ENCODE data around the gene GRN. TPM values are rescaled to one million over a fixed set of nuclear protein-coding genes. Genes with fewer than 3 reads are reported as not detected.

Gene GRN
- total RNA-seq, 1 experiment from 2014 or later, result 127 TPM

GRCh38 chr17:44314524-44314868 is 30.6 kb upstream of the GRN start:
- H2AK5ac ChIP-seq (ENCODE audit: insufficient read length, low read length), result no peak overlapping the region
- peaks cover 2% of the 10 kb centered on the region for H4K20me1 ChIP-seq (ENCODE audit: control insufficient read depth, insufficient read depth, insufficient read length)
- peak overlapping the region; percentile 73 for H3K4me2 ChIP-seq (ENCODE audit: insufficient read depth, insufficient read length, low read length)
- H3K14ac ChIP-seq (ENCODE audit: insufficient read depth, low read length), result no peak overlapping the region
- H3K9me3 Mint-ChIP-seq, result no peaks in the 10 kb centered on the region
- H3K23ac ChIP-seq (ENCODE audit: insufficient read length, low read depth, low read length), result no peak overlapping the region
- H3K18ac ChIP-seq (ENCODE audit: insufficient read length, low read depth, low read length), result no peak overlapping the region
- H3K9me3 ChIP-seq (ENCODE audit: control insufficient read depth, low read depth, low read length), result no peaks in the 10 kb centered on the region
- peaks cover 8% of the 10 kb centered on the region; the same call in 1 of the 2 replicates for H3K27me3 ChIP-seq (ENCODE audit: insufficient read depth, low read length)
- no peaks in the 10 kb centered on the region; the same call in 1 of the 2 replicates for H3K4me1 ChIP-seq (ENCODE audit: insufficient read depth, low read length)
- H3K27ac ChIP-seq (ENCODE audit: insufficient read length, low read depth, low read length), result no peak overlapping the region
- peaks cover 3 to 11% (median 4%) of the 10 kb centered on the region in 3 experiments; a peak in 6 of 7 replicates for H3K36me3 Mint-ChIP-seq (ENCODE audit: insufficient read depth in 1 of 3, low read depth in 3 of 3)
- H3K56ac ChIP-seq (ENCODE audit: insufficient read length, low read depth, low read length), result no peak overlapping the region
- H2BK120ac ChIP-seq (ENCODE audit: low read depth, low read length, poor library complexity, severe bottlenecking), result no peak overlapping the region
- peaks cover 19% of the 10 kb centered on the region for H3K23me2 ChIP-seq (ENCODE audit: insufficient read length, low read depth, low read length, poor library complexity, severe bottlenecking)
- H2BK15ac ChIP-seq (ENCODE audit: low read depth, low read length), result no peak overlapping the region
- H3K27ac Mint-ChIP-seq, result no peak overlapping the region; a peak in 1 of 7 replicates
- no CpG with 5 or more reads among the region's 11 CpGs for WGBS (ENCODE audit: extremely low coverage, insufficient read length, low lambda C conversion rate)
- H4K5ac ChIP-seq (ENCODE audit: insufficient read length, low read depth, low read length), result no peak overlapping the region
- no peak overlapping the region for H2AFZ ChIP-seq (ENCODE audit: low read length)
- H3K79me2 ChIP-seq (ENCODE audit: insufficient read depth, low read length), result no peaks in the 10 kb centered on the region
- H3K4me3 Mint-ChIP-seq, result peak overlapping the region; percentile 64 to 85
- no peak overlapping the region for H4K91ac ChIP-seq (ENCODE audit: insufficient read length, low read depth, low read length)
- no peak for TF ChIP-seq CTCF (conservative IDR thresholded peaks at IDR 0.05)
- H2BK20ac ChIP-seq (ENCODE audit: low read depth, low read length, poor library complexity, severe bottlenecking), result no peak overlapping the region
- no peaks in the 10 kb centered on the region for H3K79me1 ChIP-seq (ENCODE audit: insufficient read depth, low read depth, low read length, poor library complexity, severe bottlenecking)
- H3K27me3 Mint-ChIP-seq (ENCODE audit: low read depth), result peaks cover 43% of the 10 kb centered on the region
- H3K9ac ChIP-seq (ENCODE audit: extremely low read depth, insufficient read length, low read length), result no peak overlapping the region
- H2BK5ac ChIP-seq (ENCODE audit: insufficient read length, low read length), result no peak overlapping the region
- H3K4me1 Mint-ChIP-seq, result peaks cover 32 to 43% of the 10 kb centered on the region in 2 experiments
- no peak overlapping the region for H3T11ph ChIP-seq (ENCODE audit: low read length)
- no peak overlapping the region for H4K8ac ChIP-seq (replicated peaks; ENCODE audit: insufficient read length, low read depth, low read length)
- no peak overlapping the region for H2BK12ac ChIP-seq (ENCODE audit: insufficient read length, low read depth, low read length)
- no peak overlapping the region for H3K4ac ChIP-seq (ENCODE audit: low read depth, low read length)
- peak; percentile 29 for DNase-seq

Measured in H9 (cell line).